Hepatocyte (in vitro differentiated cells): ENCODE measurements around the gene ETFDH. TPM values are rescaled to one million over a fixed set of nuclear protein-coding genes. Genes with fewer than 3 reads are reported as not detected.
"Not testable (repeated sequence)": the region's sequence is repeated elsewhere in the genome, so short reads cannot be mapped to it uniquely, and the experiment has no call there.

Source experiments
- DNase-seq: peaks from one replicate; pipeline ENCODE4 v3.0.0-alpha.2; 2016; ENCODE audit warnings: low spot score
- H2AFZ ChIP-seq: fragments of 200-600 bp; sonication (generic); 2 replicates; pipeline ENCODE4 v1.6.0; 2016; ENCODE audit warnings: antibody characterized with exemption, mild to moderate bottlenecking
- H3K27ac ChIP-seq: fragments of 200-600 bp; sonication (generic); 2 replicates; pipeline ENCODE4 v1.5.1; 2016; ENCODE audit warnings: mild to moderate bottlenecking
- H3K27me3 ChIP-seq: fragments of 200-600 bp; sonication (generic); 2 replicates; pipeline ENCODE4 v1.6.1; 2016
- H3K36me3 ChIP-seq: fragments of 200-600 bp; sonication (generic); replicated peaks from 2 replicates; pipeline ENCODE4 v1.5.1; 2016; ENCODE audit warnings: low read depth; ENCODE audit not compliant: insufficient read depth
- H3K4me1 ChIP-seq: fragments of 200-600 bp; sonication (generic); 2 replicates; pipeline ENCODE4 v1.5.1; 2016; ENCODE audit warnings: mild to moderate bottlenecking, moderate library complexity; ENCODE audit not compliant: insufficient read depth
- H3K4me2 ChIP-seq: fragments of 200-600 bp; sonication (generic); 2 replicates; pipeline ENCODE4 v1.6.0; 2016
- H3K4me3 ChIP-seq: fragments of 200-600 bp; sonication (generic); 2 replicates; pipeline ENCODE4 v1.5.1; 2016; ENCODE audit warnings: mild to moderate bottlenecking
- H3K79me2 ChIP-seq: fragments of 200-600 bp; sonication (generic); 2 replicates; pipeline ENCODE4 v1.6.0; 2017; ENCODE audit warnings: mild to moderate bottlenecking
- H3K9me2 ChIP-seq: fragments of 200-600 bp; sonication (generic); replicated peaks from 2 replicates; pipeline ENCODE4 v1.6.0; 2017; ENCODE audit warnings: mild to moderate bottlenecking; ENCODE audit not compliant: insufficient read depth
- H3K9me3 ChIP-seq: fragments of 200-600 bp; sonication (generic); 2 replicates; pipeline ENCODE4 v1.5.1; 2016; ENCODE audit warnings: low read depth, mild to moderate bottlenecking
- H4K20me1 ChIP-seq: fragments of 200-600 bp; sonication (generic); 2 replicates; pipeline ENCODE4 v1.6.0; 2016; ENCODE audit warnings: mild to moderate bottlenecking; ENCODE audit not compliant: insufficient read depth, poor library complexity, severe bottlenecking
- CTCF ChIP-seq: fragments of 200-600 bp; sonication (generic); IDR thresholded peaks from 2 replicates; pipeline ENCODE4 v1.5.1; 2016; ENCODE audit warnings: antibody characterized with exemption, mild to moderate bottlenecking; ENCODE audit not compliant: poor library complexity
- EZH2 ChIP-seq: fragments of 200-600 bp; sonication (generic); IDR thresholded peaks from 2 replicates; pipeline ENCODE4 v1.6.1; 2016; ENCODE audit warnings: antibody characterized with exemption, mild to moderate bottlenecking, borderline replicate concordance
- EZH2phosphoT487 ChIP-seq: fragments of 200-600 bp; sonication (generic); IDR thresholded peaks from one replicate; pipeline ENCODE4 v1.6.1; 2018; ENCODE audit warnings: antibody characterized with exemption, mild to moderate bottlenecking, low read depth, moderate library complexity; ENCODE audit not compliant: unreplicated experiment, severe bottlenecking
- whole genome bisulfite sequencing: methylation state at CpG from one replicate; pipeline ENCODE4 v1.1.6; 2016; ENCODE audit warnings: low lambda C conversion rate; ENCODE audit errors: missing lambda C conversion rate; 5-methylcytosine and 5-hydroxymethylcytosine counted together
- polyA plus RNA-seq: library from polyadenylated mRNA; unstranded; fragments of >200 nt; fragmentation: Nextera tagmentation; extraction: Ambion mirVana; gene quantifications from 2 replicates; pipeline ENCODE4 v1.2.1, GENCODE V29; 2016
- total RNA-seq: library from RNA; depleted of rRNA; stranded (reverse); fragments of >200 nt; gene quantifications from 2 replicates; pipeline ENCODE4 v1.2.3, GENCODE V29; 2014

ETFDH gene
- total and polyA plus RNA-seq, 2 experiments from 2014 or later = 31.4 to 38.4 TPM

- Histone ChIP-seq H3K4me1 (no peaks in the 10 kb centered on the region), H3K27me3 (no peaks in the 10 kb centered on the region), H2AFZ (no peak overlapping the region), H3K27ac (no peak overlapping the region), H3K4me3 (no peak overlapping the region), H3K4me2 (no peak overlapping the region), H3K79me2 (no peaks in the 10 kb centered on the region), H3K9me3 (no peaks in the 10 kb centered on the region), H4K20me1 (no peaks in the 10 kb centered on the region), H3K9me2 (no peaks in the 10 kb centered on the region), H3K36me3 (no peaks in the 10 kb centered on the region)
- TF ChIP-seq EZH2phosphoT487 (no peak), EZH2 (no peak), CTCF (no peak)
- WGBS = 86% methylated on average over 11 of the region's 11 CpGs
- no peak for DNase-seq
These were observed 14.8 kb upstream of the ETFDH start for GRCh38 chr4:158657291-158657690.

GRCh38 chr4:158663255-158663654 lies 8.8 kb upstream of the ETFDH start:
- H3K9me2 ChIP-seq, H4K20me1 ChIP-seq, H3K36me3 ChIP-seq, H3K4me3 ChIP-seq, H3K4me2 ChIP-seq, DNase-seq, H3K9me3 ChIP-seq, H2AFZ ChIP-seq, H3K27me3 ChIP-seq, H3K4me1 ChIP-seq, H3K27ac ChIP-seq: not testable (repeated sequence)
- 83% methylated on average over 4 of the region's 4 CpGs for WGBS
- peaks cover 14% of the 10 kb centered on the region for H3K79me2 ChIP-seq

- H3K4me1 ChIP-seq, H2AFZ ChIP-seq, H3K27ac ChIP-seq, H3K27me3 ChIP-seq, DNase-seq, H3K4me3 ChIP-seq, H3K4me2 ChIP-seq, H4K20me1 ChIP-seq, H3K36me3 ChIP-seq, H3K9me3 ChIP-seq, H3K9me2 ChIP-seq: not testable (repeated sequence)
- WGBS = 76% methylated on average over 8 of the region's 8 CpGs
- H3K79me2 ChIP-seq = peaks cover 21% of the 10 kb centered on the region
These were observed 8.1 kb upstream of the ETFDH start for GRCh38 chr4:158663707-158664625.

GRCh38 chr4:158664806-158665205 lies 7.3 kb upstream of the ETFDH start:
- H4K20me1 ChIP-seq = no peaks in the 10 kb centered on the region
- no peak overlapping the region for H3K4me3 ChIP-seq
- no peaks in the 10 kb centered on the region for H3K4me1 ChIP-seq
- no peak overlapping the region for H3K4me2 ChIP-seq
- no peaks in the 10 kb centered on the region for H3K9me2 ChIP-seq
- no peaks in the 10 kb centered on the region for H3K9me3 ChIP-seq
- WGBS = 99% methylated on average over 18 of the region's 18 CpGs
- no peak overlapping the region for H2AFZ ChIP-seq
- H3K27me3 ChIP-seq = no peaks in the 10 kb centered on the region
- no peak for DNase-seq
- no peaks in the 10 kb centered on the region for H3K36me3 ChIP-seq
- no peak overlapping the region for H3K27ac ChIP-seq
- TF ChIP-seq CTCF (no peak), EZH2 (no peak), EZH2phosphoT487 (no peak)
- peaks cover 29% of the 10 kb centered on the region for H3K79me2 ChIP-seq
